GM12864 (cell line): ENCODE data around the gene S1PR3.

Experiments used
- DNase-seq: peaks from one replicate; pipeline ENCODE4 v3.0.0-alpha.2; 2011; ENCODE audit warnings: low read depth
- H3K4me3 ChIP-seq: 2 replicates; pipeline ENCODE4 v1.5.1; 2011; ENCODE audit warnings: mild to moderate bottlenecking, low read depth, low read length, control low read depth
- CTCF ChIP-seq: IDR thresholded peaks from 2 replicates; pipeline ENCODE4 v1.5.1; 2011; ENCODE audit warnings: low read depth, mild to moderate bottlenecking, moderate library complexity, low read length, control low read depth, inconsistent platforms; ENCODE audit errors: missing control alignments

The S1PR3 gene

DNA sequence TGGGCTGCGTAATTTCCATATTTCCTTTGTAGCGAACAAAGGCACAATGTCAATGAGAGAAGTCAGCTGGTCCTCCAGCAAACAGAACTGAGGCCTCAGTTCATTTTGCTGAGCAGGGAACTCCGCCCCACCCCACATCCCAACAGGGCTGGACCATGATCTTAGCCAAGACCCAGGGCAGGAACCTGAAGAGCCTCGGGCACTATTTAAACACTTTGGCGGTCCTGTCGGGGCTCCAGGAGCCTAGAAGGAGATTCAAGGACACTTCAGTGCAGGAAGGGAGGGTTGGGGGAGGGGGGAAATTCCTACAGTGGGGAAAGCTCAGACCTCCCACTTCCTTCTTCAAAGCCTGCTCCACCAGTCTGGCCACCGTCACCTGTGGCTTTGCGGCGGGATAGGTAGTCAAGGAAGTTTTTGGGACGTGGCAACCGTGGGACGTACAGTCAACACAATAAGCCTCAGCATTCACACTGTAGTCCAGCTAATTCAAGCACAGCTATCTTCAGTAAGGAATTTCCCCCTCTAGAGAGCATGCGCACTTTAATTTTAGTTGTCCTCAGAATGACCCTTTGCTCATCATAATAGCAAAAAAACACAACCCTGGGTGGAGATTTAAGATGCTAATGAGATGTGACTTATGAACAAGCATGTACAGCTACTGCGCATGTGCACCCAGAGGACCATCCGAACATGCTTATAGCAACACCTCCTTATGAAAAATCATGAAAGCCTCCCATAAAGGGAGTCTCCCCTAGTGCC, 30.9 kb downstream of the S1PR3 start:
- no peak for TF ChIP-seq CTCF
- H3K4me3 ChIP-seq: no peak overlapping the region
- DNase-seq: no peak

GRCh38 chr9:89022902-89023301, 31.6 kb downstream of the S1PR3 start:
- no peak for TF ChIP-seq CTCF
- DNase-seq: no peak

DNA sequence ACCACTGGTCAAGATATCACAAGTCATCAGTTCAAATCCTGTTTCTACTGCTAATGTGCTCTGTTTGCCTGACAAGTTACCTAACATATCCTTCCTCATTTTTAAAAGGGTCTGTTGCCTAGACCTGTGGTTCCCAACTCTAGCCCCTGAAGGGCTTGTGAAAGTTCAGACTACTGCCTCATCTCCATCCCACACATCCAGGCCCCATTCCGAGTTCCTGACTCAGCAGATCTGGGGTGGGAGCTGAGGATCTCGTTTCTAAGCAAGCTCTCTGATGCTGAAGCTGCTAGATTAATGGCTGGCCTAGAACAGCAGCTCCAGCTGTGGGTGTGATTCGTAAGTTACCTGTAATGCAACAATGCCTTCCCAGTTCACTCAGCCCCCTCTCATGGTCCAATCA, 32.5 kb downstream of the S1PR3 start:
- no peak for TF ChIP-seq CTCF
- no peak overlapping the region for H3K4me3 ChIP-seq
- no peak for DNase-seq

More at GRCh38 chr9:89022902-89023301, 31.6 kb downstream of the S1PR3 start:
- H3K4me3 ChIP-seq: no peak overlapping the region

DNA sequence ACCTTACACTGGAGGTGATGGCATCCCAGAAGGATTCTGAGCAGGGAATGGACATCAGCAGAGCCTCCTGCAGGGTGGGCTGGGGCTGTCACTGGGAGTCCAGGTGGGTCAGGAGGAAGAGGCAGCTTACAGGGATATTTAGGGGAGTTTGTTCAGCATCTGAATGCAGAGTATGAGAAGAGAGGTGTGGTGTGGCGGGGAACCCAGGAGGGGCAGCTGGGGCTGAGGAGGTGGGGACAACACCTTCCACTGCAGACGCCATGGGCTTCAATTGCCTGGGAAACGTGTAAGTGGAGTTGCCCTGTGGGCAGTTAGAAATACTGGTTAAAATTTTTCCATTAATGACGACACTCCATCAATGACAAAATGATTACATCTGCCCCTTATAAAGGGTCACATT, 33.5 kb downstream of the S1PR3 start:
- no peak for DNase-seq
- TF ChIP-seq CTCF: no peak
- no peak overlapping the region for H3K4me3 ChIP-seq

DNA sequence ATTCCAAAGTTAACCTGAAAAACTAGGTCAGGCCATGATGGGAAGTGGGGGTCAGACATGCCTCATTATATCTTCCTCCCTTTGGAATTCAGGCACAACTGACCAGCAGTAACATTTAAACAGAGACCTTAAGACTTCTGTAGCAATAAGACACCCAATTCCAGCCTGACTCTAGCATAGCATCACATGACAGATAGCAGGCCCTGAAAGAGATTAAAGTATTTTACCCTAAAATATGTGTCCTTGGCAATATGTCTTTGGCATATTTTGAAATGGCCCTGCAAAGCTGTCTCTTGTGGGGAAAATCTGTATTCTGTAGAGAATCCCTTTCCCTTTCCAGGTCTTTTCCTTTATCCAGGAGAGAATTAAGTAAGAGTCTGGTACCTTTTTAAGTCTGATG, 34.3 kb downstream of the S1PR3 start:
- TF ChIP-seq CTCF: no peak
- no peak for DNase-seq
- no peak overlapping the region for H3K4me3 ChIP-seq

GRCh38 chr9:89026876-89027275, 35.6 kb downstream of the S1PR3 start:
- no peak for DNase-seq
- TF ChIP-seq CTCF: no peak
- H3K4me3 ChIP-seq: no peak overlapping the region

DNA sequence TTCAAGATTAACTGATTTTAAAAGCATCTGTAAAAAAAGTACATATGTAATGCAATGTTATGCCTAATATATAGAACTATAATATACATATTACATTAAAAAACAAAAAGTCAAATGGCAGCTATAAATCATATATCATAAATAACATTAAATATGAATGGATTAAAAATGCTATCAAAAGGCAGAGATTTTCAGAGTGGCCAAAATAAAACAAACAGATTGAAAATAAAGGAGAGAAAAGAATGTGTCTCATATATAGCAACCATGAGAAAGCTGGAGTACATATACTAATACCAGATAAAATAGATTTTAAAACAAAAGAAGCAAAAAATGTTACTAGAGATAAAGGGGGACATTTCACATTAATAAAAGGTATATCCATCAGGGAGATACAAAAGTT, 38.5 kb downstream of the S1PR3 start:
- no peak for TF ChIP-seq CTCF
- DNase-seq: no peak
- H3K4me3 ChIP-seq: no peak overlapping the region
